Calu3 (cell line): ENCODE measurements around the gene ZNF619. TPM values are rescaled to one million over a fixed set of nuclear protein-coding genes. Genes with fewer than 3 reads are reported as not detected.
A peak's percentile ranks its signal among the peaks of the same experiment; 100 is the strongest.

Experiments used
- Bru-seq: library from RNA; stranded (reverse); fragments of 400-500 nt; gene quantifications from one replicate; lab custom pipeline; 2021; lab: Mats Ljungman, UMichigan
- BruChase-seq, 2 experiments: library from RNA; stranded (reverse); fragments of 400-500 nt; gene quantifications; one replicate each; lab custom pipeline; 2021; lab: Mats Ljungman, UMichigan
- BruUV-seq: library from RNA; stranded (reverse); fragments of 400-500 nt; replicated peaks from 2 replicates; lab custom pipeline; 2021; lab: Mats Ljungman, UMichigan
- CTCF ChIA-PET: fragments of 300-600 bp; sonication (Branson Sonifier 250); formaldehyde crosslinking; loops from one replicate; lab custom pipeline; 2022; ENCODE audit warnings: antibody characterized with exemption; lab: Charles Lee
- DNase-seq: peaks from one replicate; pipeline ENCODE4 v3.0.0; 2022
- H3K27ac Mint-ChIP-seq: one replicate; pipeline ENCODE4 v1.8.0; 2022; ENCODE audit warnings: mixed read lengths; ENCODE audit not compliant: unreplicated experiment
- H3K27me3 Mint-ChIP-seq: one replicate; pipeline ENCODE4 v1.8.0; 2022; ENCODE audit warnings: mixed read lengths; ENCODE audit not compliant: unreplicated experiment
- H3K36me3 Mint-ChIP-seq: one replicate; pipeline ENCODE4 v1.8.0; 2022; ENCODE audit warnings: mild to moderate bottlenecking, moderate library complexity, mixed read lengths; ENCODE audit not compliant: insufficient read depth, unreplicated experiment
- H3K4me1 Mint-ChIP-seq: one replicate; pipeline ENCODE4 v1.8.0; 2022; ENCODE audit warnings: mild to moderate bottlenecking, low read depth, mixed read lengths; ENCODE audit not compliant: unreplicated experiment
- H3K4me3 Mint-ChIP-seq: one replicate; pipeline ENCODE4 v1.8.0; 2022; ENCODE audit warnings: mild to moderate bottlenecking, low read depth, moderate library complexity, mixed read lengths; ENCODE audit not compliant: unreplicated experiment
- H3K9me3 Mint-ChIP-seq: one replicate; pipeline ENCODE4 v1.8.0; 2022; ENCODE audit warnings: low read depth, mixed read lengths; ENCODE audit not compliant: unreplicated experiment
- intact Hi-C: fragments of 100-400 bp; cut with micrococcal nuclease; formaldehyde crosslinking; loops from one replicate; pipeline ENCODE4 v1.10.0; 2022; ENCODE audit not compliant: unreplicated experiment
- long read RNA-seq: library from polyadenylated mRNA; stranded (forward); transcript quantifications from one replicate; pipeline ENCODE4 v2.0.0, GENCODE V29; 2022
- total RNA-seq: library from RNA; stranded (reverse); gene quantifications from 2 replicates; pipeline ENCODE4 v1.2.3, GENCODE V29; 2022
- TF ChIP-seq, protein P1 (sequence below): fragments of 200-600 bp; IDR thresholded peaks from one replicate; pipeline ENCODE4 v1.8.0; 2022; ENCODE audit warnings: antibody characterized with exemption; ENCODE audit not compliant: unreplicated experiment

Gene ZNF619
- total RNA-seq (8.3 and 8.4 TPM in 2 replicates), Bru-seq, nascent RNA (percentile 69 among the genes with signal in this experiment), BruChase-seq, experiment 1, labeled RNA remaining after a 6-hour chase (percentile 75 among the genes with signal in this experiment), BruChase-seq, experiment 2, labeled RNA remaining after a 2-hour chase (percentile 73 among the genes with signal in this experiment)
- long read RNA-seq, partial matches to known transcripts = 0 of 3 reads
- long read RNA-seq, other reads (novel, unspliced or antisense) = 3 of 3 reads

GRCh38 chr3:40476478-40477470 lies at the start of gene ZNF619:
TSS of gene ZNF619 (plus strand) at chr3:40477122. CDS start at chr3:40477980, 858 bp downstream.
- no TSS peak for BruUV-seq
- Mint-ChIP-seq H3K27ac (peak within 1 kb of the TSS; percentile 93), H3K36me3 (peaks cover 15% of the 10 kb centered on the region), H3K27me3 (no peaks in the 10 kb centered on the region), H3K9me3 (no peaks in the 10 kb centered on the region), H3K4me3 (peak within 1 kb of the TSS; percentile 81), H3K4me1 (peaks cover 12% of the 10 kb centered on the region)
- peak; percentile 62 for DNase-seq
- TF ChIP-seq, protein P1, sequence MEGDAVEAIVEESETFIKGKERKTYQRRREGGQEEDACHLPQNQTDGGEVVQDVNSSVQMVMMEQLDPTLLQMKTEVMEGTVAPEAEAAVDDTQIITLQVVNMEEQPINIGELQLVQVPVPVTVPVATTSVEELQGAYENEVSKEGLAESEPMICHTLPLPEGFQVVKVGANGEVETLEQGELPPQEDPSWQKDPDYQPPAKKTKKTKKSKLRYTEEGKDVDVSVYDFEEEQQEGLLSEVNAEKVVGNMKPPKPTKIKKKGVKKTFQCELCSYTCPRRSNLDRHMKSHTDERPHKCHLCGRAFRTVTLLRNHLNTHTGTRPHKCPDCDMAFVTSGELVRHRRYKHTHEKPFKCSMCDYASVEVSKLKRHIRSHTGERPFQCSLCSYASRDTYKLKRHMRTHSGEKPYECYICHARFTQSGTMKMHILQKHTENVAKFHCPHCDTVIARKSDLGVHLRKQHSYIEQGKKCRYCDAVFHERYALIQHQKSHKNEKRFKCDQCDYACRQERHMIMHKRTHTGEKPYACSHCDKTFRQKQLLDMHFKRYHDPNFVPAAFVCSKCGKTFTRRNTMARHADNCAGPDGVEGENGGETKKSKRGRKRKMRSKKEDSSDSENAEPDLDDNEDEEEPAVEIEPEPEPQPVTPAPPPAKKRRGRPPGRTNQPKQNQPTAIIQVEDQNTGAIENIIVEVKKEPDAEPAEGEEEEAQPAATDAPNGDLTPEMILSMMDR = no peak
- CTCF ChIA-PET = interaction anchor here (1.8 kb wide), 1 partner anchor 29 kb away, joined by 5 read pairs; the partner anchor contains the start of gene ZNF620
- intact Hi-C loops = loop anchor here (1.0 to 2.0 kb wide), 2 partner anchors 29 to 48 kb away; partner anchors contain the start of gene ZNF621

DNA sequence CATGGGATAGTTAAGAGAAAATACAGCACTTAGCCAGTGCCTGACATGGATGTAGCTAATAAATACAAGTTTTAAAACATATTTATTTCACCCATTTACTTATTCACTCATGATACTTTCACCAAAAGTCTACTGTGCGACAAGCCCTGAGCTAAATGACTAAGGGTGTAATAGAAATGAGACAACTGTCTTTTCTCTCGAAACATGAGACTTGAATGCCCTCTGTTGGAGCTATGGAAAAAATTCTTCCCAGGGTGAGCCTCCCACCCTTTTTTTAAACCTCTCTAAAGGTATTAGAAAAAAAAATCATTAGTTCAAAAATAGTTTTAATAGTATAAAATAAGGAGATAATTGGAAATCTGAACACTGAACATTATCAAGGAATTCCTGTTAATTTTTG lies 44.1 kb upstream of the ZNF619 start:
- BruUV-seq = no TSS peak
- CTCF ChIA-PET = no interaction called here
- H3K9me3 Mint-ChIP-seq = no peaks in the 10 kb centered on the region
- H3K4me1 Mint-ChIP-seq = no peaks in the 10 kb centered on the region
- TF ChIP-seq, protein P1 = no peak
- H3K36me3 Mint-ChIP-seq = no peaks in the 10 kb centered on the region
- intact Hi-C loops = loop anchor here (2.0 to 10.0 kb wide), 2 partner anchors 106 to 238 kb away; no protein-coding TSS in a partner anchor
- H3K27me3 Mint-ChIP-seq = no peaks in the 10 kb centered on the region
- no peak overlapping the region for H3K27ac Mint-ChIP-seq
- no peak for DNase-seq
- no peak overlapping the region for H3K4me3 Mint-ChIP-seq

GRCh38 chr3:40437889-40438288 lies 39.0 kb upstream of the ZNF619 start:
- Mint-ChIP-seq H3K36me3 (no peaks in the 10 kb centered on the region), H3K4me1 (no peaks in the 10 kb centered on the region), H3K27ac (no peak overlapping the region), H3K27me3 (no peaks in the 10 kb centered on the region), H3K9me3 (no peaks in the 10 kb centered on the region), H3K4me3 (no peak overlapping the region)
- CTCF ChIA-PET = no interaction called here
- BruUV-seq = no TSS peak
- no peak for DNase-seq
- intact Hi-C loops = loop anchor here (10.0 kb wide), 1 partner anchor 243 kb away; no protein-coding TSS in a partner anchor
- TF ChIP-seq, protein P1 = no peak

DNA sequence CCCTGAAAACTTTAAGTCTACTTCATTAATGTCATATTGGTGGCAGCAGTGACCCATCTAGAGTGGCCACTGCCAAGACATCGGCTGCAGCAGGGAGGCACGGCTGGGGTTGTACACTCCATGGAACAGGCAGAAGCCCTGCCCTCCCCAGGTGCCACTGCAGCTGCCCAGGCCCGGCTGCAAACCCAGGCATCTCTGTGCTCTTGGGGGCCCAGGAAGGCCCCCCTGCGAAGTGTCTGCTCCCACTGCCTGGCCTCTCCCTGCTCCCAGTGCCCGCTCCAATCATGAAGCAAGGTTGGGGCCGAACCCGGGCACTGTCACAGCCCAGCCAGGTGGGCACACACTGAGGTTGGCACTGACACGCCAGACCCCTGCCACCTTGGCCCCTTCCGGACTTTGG lies 31.9 kb upstream of the ZNF619 start:
- no TSS peak for BruUV-seq
- no peaks in the 10 kb centered on the region for H3K9me3 Mint-ChIP-seq
- H3K4me3 Mint-ChIP-seq = no peak overlapping the region
- DNase-seq = no peak
- no peaks in the 10 kb centered on the region for H3K27me3 Mint-ChIP-seq
- H3K36me3 Mint-ChIP-seq = no peaks in the 10 kb centered on the region
- intact Hi-C loops = no loop called here
- CTCF ChIA-PET = no interaction called here
- no peak overlapping the region for H3K27ac Mint-ChIP-seq
- TF ChIP-seq, protein P1 = no peak
- H3K4me1 Mint-ChIP-seq = no peaks in the 10 kb centered on the region
